ENCODE results near the gene PTDSS2.

Gene PTDSS2

GRCh38 chr11:504053-504993, 54.2 kb downstream of the PTDSS2 start:
- H3K36me3 ChIP-seq (ENCODE audit: control insufficient read depth in 4 of 4, insufficient read depth in 4 of 4, low read length in 3 of 4), result peaks cover 2 to 33% (median 15%) of the 10 kb centered on the region in 4 experiments
- ChIA-PET POLR2A (interaction anchor here (0.7 kb wide), 1 partner anchor 55 kb away, joined by 3 read pairs; no protein-coding TSS in a partner anchor), CTCF (interaction anchor here (0.7 to 1.9 kb wide), 5 partner anchors 9 to 409 kb away, joined by 3 to 6 read pairs (median 3); no protein-coding TSS in a partner anchor)
- H3K27me3 ChIP-seq (replicated peaks in 2 of 5; ENCODE audit: control insufficient read depth in 4 of 5, insufficient read depth in 5 of 5, low read length in 4 of 5), result peaks cover 0 to 2% (median 0%) of the 10 kb centered on the region in 5 experiments
- no peaks in the 10 kb centered on the region for H3K9me3 ChIP-seq (ENCODE audit: control extremely low read depth in 1 of 5, control insufficient read depth in 4 of 5, insufficient read depth in 2 of 5, low read depth in 1 of 5, low read length in 4 of 5)
- peak overlapping the region in 5 of 7 experiments; percentile 38 to 77 (median 64) for H3K4me3 ChIP-seq (ENCODE audit: control insufficient read depth in 1 of 7, extremely low read depth in 1 of 7, insufficient read depth in 4 of 7, low read depth in 2 of 7, low read length in 6 of 7)
- WGBS (ENCODE audit: insufficient coverage), result 15% methylated on average over 57 of the region's 72 CpGs
- peak overlapping the region in 1 of 2 experiments; percentile 99 for H3K27ac ChIP-seq (ENCODE audit: insufficient read depth in 1 of 2, low read depth in 1 of 2, low read length in 2 of 2, poor library complexity in 1 of 2, severe bottlenecking in 2 of 2)
- H3K4me1 ChIP-seq (ENCODE audit: control extremely low read depth in 1 of 4, control insufficient read depth in 4 of 4, insufficient read depth in 4 of 4, low read length in 3 of 4), result peaks cover 3 to 40% (median 37%) of the 10 kb centered on the region in 4 experiments
- DNase-seq, result peak in 1 of 3 donors; percentile 37

GRCh38 chr11:504994-505344, 54.9 kb downstream of the PTDSS2 start:
- Histone ChIP-seq H3K4me3 (ENCODE audit: control insufficient read depth in 1 of 7, extremely low read depth in 1 of 7, insufficient read depth in 4 of 7, low read depth in 2 of 7, low read length in 6 of 7) (peak overlapping the region in 4 of 7 experiments; percentile 44 to 77 (median 67)), H3K27ac (ENCODE audit: insufficient read depth in 1 of 2, low read depth in 1 of 2, low read length in 2 of 2, poor library complexity in 1 of 2, severe bottlenecking in 2 of 2) (peak overlapping the region in 1 of 2 experiments; percentile 99), H3K36me3 (ENCODE audit: control insufficient read depth in 4 of 4, insufficient read depth in 4 of 4, low read length in 3 of 4) (peaks cover 2 to 31% (median 12%) of the 10 kb centered on the region in 4 experiments), H3K27me3 (replicated peaks in 2 of 5; ENCODE audit: control insufficient read depth in 4 of 5, insufficient read depth in 5 of 5, low read length in 4 of 5) (peaks cover 0 to 2% (median 0%) of the 10 kb centered on the region in 5 experiments), H3K4me1 (ENCODE audit: control extremely low read depth in 1 of 4, control insufficient read depth in 4 of 4, insufficient read depth in 4 of 4, low read length in 3 of 4) (peaks cover 3 to 40% (median 37%) of the 10 kb centered on the region in 4 experiments), H3K9me3 (ENCODE audit: control extremely low read depth in 1 of 5, control insufficient read depth in 4 of 5, insufficient read depth in 2 of 5, low read depth in 1 of 5, low read length in 4 of 5) (no peaks in the 10 kb centered on the region)
- POLR2A ChIA-PET, result interaction anchor here (0.7 kb wide), 1 partner anchor 55 kb away, joined by 3 read pairs; no protein-coding TSS in a partner anchor
- 100% methylated on average over 5 of the region's 7 CpGs for WGBS (ENCODE audit: insufficient coverage)
- no peak for DNase-seq
- CTCF ChIA-PET, result interaction anchor here (0.7 to 1.9 kb wide), 4 partner anchors 13 to 409 kb away, joined by 3 to 5 read pairs (median 3); no protein-coding TSS in a partner anchor

GRCh38 chr11:506238-506994, 56.3 kb downstream of the PTDSS2 start:
- Histone ChIP-seq H3K27ac (ENCODE audit: insufficient read depth in 1 of 2, low read depth in 1 of 2, low read length in 2 of 2, poor library complexity in 1 of 2, severe bottlenecking in 2 of 2) (peak overlapping the region; percentile 99), H3K27me3 (replicated peaks in 2 of 5; ENCODE audit: control insufficient read depth in 4 of 5, insufficient read depth in 5 of 5, low read length in 4 of 5) (peaks cover 0 to 2% (median 0%) of the 10 kb centered on the region in 5 experiments), H3K9me3 (ENCODE audit: control extremely low read depth in 1 of 5, control insufficient read depth in 4 of 5, insufficient read depth in 2 of 5, low read depth in 1 of 5, low read length in 4 of 5) (no peaks in the 10 kb centered on the region), H3K4me3 (ENCODE audit: control insufficient read depth in 1 of 7, extremely low read depth in 1 of 7, insufficient read depth in 4 of 7, low read depth in 2 of 7, low read length in 6 of 7) (peak overlapping the region; percentile 48 to 91 (median 79)), H3K36me3 (ENCODE audit: control insufficient read depth in 4 of 4, insufficient read depth in 4 of 4, low read length in 3 of 4) (peaks cover 0 to 20% (median 7%) of the 10 kb centered on the region in 4 experiments), H3K4me1 (ENCODE audit: control extremely low read depth in 1 of 4, control insufficient read depth in 4 of 4, insufficient read depth in 4 of 4, low read length in 3 of 4) (peaks cover 3 to 40% (median 37%) of the 10 kb centered on the region in 4 experiments)
- ChIA-PET CTCF (interaction anchor here (1.0 to 1.9 kb wide), 3 partner anchors 11 to 99 kb away, joined by 3 to 5 read pairs (median 4); no protein-coding TSS in a partner anchor), POLR2A (interaction anchor here (0.6 to 1.4 kb wide), 4 partner anchors 8 to 92 kb away, joined by 3 to 5 read pairs (median 3); partner anchors contain the start of genes PTDSS2 and SIGIRR)
- under 1% methylated on average over 46 of the region's 71 CpGs for WGBS (ENCODE audit: insufficient coverage)
- peak; percentile 97 to 98 (median 98) for DNase-seq

GRCh38 chr11:506995-507726, 57.1 kb downstream of the PTDSS2 start, which contains the start of gene RNH1:
Gene RNH1 (minus strand): TSS chr11:507242. CDS start chr11:502162, 5,080 bp downstream.
- POLR2A ChIA-PET, result interaction anchor here (0.6 to 1.0 kb wide), 2 partner anchors 9 to 92 kb away, joined by 3 to 5 read pairs; partner anchors contain the start of gene SIGIRR
- Histone ChIP-seq H3K4me1 (ENCODE audit: control extremely low read depth in 1 of 4, control insufficient read depth in 4 of 4, insufficient read depth in 4 of 4, low read length in 3 of 4) (peaks cover 3 to 40% (median 37%) of the 10 kb centered on the region in 4 experiments), H3K27ac (ENCODE audit: insufficient read depth in 1 of 2, low read depth in 1 of 2, low read length in 2 of 2, poor library complexity in 1 of 2, severe bottlenecking in 2 of 2) (peak within 1 kb of the TSS; percentile 99), H3K4me3 (ENCODE audit: control insufficient read depth in 1 of 7, extremely low read depth in 1 of 7, insufficient read depth in 4 of 7, low read depth in 2 of 7, low read length in 6 of 7) (peak within 1 kb of the TSS; percentile 48 to 91 (median 79)), H3K9me3 (ENCODE audit: control extremely low read depth in 1 of 5, control insufficient read depth in 4 of 5, insufficient read depth in 2 of 5, low read depth in 1 of 5, low read length in 4 of 5) (no peaks in the 10 kb centered on the region), H3K27me3 (replicated peaks in 2 of 5; ENCODE audit: control insufficient read depth in 4 of 5, insufficient read depth in 5 of 5, low read length in 4 of 5) (peaks cover 0 to 2% (median 0%) of the 10 kb centered on the region in 5 experiments), H3K36me3 (ENCODE audit: control insufficient read depth in 4 of 4, insufficient read depth in 4 of 4, low read length in 3 of 4) (peaks cover 0 to 14% (median 5%) of the 10 kb centered on the region in 4 experiments)
- WGBS (ENCODE audit: insufficient coverage), result under 1% methylated on average over 91 of the region's 93 CpGs
- peak; percentile 91 to 94 (median 94) for DNase-seq
- CTCF ChIA-PET, result interaction anchor here (1.0 kb wide), 2 partner anchors 13 to 100 kb away, joined by 3 to 4 read pairs; no protein-coding TSS in a partner anchor

GRCh38 chr11:507727-508515, 57.8 kb downstream of the PTDSS2 start:
- Histone ChIP-seq H3K4me1 (ENCODE audit: control extremely low read depth in 1 of 4, control insufficient read depth in 4 of 4, insufficient read depth in 4 of 4, low read length in 3 of 4) (peaks cover 3 to 40% (median 37%) of the 10 kb centered on the region in 4 experiments), H3K36me3 (ENCODE audit: control insufficient read depth in 4 of 4, insufficient read depth in 4 of 4, low read length in 3 of 4) (peaks cover 0 to 13% (median 5%) of the 10 kb centered on the region in 4 experiments), H3K27me3 (replicated peaks in 2 of 5; ENCODE audit: control insufficient read depth in 4 of 5, insufficient read depth in 5 of 5, low read length in 4 of 5) (peaks cover 0 to 2% (median 0%) of the 10 kb centered on the region in 5 experiments), H3K27ac (ENCODE audit: insufficient read depth in 1 of 2, low read depth in 1 of 2, low read length in 2 of 2, poor library complexity in 1 of 2, severe bottlenecking in 2 of 2) (peak overlapping the region; percentile 50 to 99), H3K9me3 (ENCODE audit: control extremely low read depth in 1 of 5, control insufficient read depth in 4 of 5, insufficient read depth in 2 of 5, low read depth in 1 of 5, low read length in 4 of 5) (no peaks in the 10 kb centered on the region), H3K4me3 (ENCODE audit: control insufficient read depth in 1 of 7, extremely low read depth in 1 of 7, insufficient read depth in 4 of 7, low read depth in 2 of 7, low read length in 6 of 7) (peak overlapping the region; percentile 36 to 79 (median 72))
- 40% methylated on average over 39 of the region's 45 CpGs for WGBS (ENCODE audit: insufficient coverage)
- POLR2A ChIA-PET, result no interaction called here
- DNase-seq, result no peak
- CTCF ChIA-PET, result no interaction called here
